GM11168 (cell line): Measurements from ENCODE around the gene FBXL14.

ENCODE experiments used
- in situ Hi-C: fragments of 300-500 bp; cut with MboI; formaldehyde crosslinking; loops from one replicate; pipeline ENCODE4 v1.12.0; 2022; ENCODE audit warnings: low sequenced_read_pairs; ENCODE audit not compliant: unreplicated experiment

FBXL14 gene, protein sequence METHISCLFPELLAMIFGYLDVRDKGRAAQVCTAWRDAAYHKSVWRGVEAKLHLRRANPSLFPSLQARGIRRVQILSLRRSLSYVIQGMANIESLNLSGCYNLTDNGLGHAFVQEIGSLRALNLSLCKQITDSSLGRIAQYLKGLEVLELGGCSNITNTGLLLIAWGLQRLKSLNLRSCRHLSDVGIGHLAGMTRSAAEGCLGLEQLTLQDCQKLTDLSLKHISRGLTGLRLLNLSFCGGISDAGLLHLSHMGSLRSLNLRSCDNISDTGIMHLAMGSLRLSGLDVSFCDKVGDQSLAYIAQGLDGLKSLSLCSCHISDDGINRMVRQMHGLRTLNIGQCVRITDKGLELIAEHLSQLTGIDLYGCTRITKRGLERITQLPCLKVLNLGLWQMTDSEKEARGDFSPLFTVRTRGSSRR

GRCh38 chr12:1594261-1595025, at the start of gene FBXL14:
FBXL14 (minus strand) TSS chr12:1594581; CDS start chr12:1594066, 515 bp downstream.
- in situ Hi-C loops = no loop called here

DNA sequence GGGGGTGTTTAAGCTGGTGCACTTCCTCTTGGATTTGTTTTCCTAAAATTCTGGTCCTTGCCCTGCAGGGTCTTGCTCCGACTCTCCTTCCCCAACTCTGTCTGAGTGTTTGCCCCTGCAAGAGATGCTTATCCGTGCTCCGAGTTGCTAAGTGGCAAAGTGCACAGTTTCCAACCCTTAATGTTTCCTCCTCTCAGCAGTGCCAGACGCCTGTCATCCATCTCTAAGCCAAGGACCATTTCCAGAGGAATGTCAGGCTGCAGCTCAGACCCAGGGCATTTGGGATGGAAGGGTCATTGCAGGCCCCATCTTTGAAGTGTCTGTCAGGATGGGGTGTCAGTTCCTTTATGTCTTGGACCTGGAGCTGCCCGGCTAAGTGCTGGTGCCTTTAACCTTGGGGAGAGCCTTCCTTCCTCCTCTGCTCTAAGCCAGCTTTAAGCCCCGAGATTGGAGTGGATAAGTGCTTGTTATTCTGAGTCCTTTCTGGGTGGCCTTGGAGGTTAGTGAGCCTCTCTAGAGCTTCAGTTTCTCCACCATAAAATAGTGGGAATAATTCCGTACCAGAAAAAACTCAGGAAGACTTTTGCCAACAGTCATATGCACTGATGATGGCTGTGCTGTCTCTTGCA, 49.6 kb upstream of the FBXL14 start:
- in situ Hi-C loops = no loop called here

GRCh38 chr12:1643043-1643442, 48.7 kb upstream of the FBXL14 start:
- in situ Hi-C loops = no loop called here

GRCh38 chr12:1642513-1642912, 48.1 kb upstream of the FBXL14 start:
- in situ Hi-C loops = no loop called here

DNA sequence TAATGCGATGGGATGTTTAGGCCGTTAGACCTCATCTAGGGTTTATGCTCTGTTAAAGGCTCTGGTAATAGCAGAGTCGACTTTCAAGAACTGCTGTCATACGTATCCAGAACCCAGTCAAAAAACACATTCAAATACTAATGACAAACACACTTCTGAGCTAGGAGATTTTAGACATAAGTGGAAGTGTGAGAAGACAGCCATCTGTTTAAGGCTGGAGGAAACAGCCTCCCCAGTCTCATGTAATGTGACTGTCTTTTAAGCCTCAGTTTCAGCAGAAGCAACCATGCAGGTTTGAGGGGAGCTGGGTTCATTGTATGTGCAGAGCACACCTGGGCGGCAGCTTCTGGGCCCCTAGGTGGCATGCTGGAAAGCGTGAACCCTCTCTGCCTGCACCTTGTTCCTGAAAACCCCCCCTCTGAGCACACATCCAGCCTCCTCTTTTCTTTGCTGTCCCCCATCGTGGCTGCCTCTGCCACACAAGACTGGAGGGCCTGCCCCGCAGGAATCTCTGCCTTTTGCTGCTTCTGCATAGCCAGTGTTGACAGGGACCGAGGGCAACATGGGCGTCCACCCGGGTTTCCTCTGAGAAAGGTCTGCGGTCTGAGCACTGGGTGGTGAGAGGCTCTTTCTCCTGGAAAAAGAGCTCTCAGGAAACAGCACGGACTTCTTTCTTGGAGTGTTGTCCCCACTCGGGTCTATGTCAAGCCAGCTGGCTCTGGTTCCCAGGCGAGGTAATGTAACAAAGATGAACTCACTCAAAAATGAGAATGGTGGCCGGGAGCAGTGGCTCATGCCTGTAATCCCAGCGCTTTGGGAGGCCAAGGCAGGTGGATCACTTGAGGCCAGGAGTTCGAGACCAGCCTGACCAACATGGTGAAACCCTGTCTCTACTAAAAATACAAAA, 46.2 kb upstream of the FBXL14 start:
- in situ Hi-C loops = no loop called here

GRCh38 chr12:1639538-1639937, 45.2 kb upstream of the FBXL14 start:
- in situ Hi-C loops = no loop called here

- in situ Hi-C loops = no loop called here
Measured at GRCh38 chr12:1638203-1638602, 43.8 kb upstream of the FBXL14 start.

- in situ Hi-C loops = no loop called here
Measured at GRCh38 chr12:1635301-1636095, 41.1 kb upstream of the FBXL14 start.

DNA sequence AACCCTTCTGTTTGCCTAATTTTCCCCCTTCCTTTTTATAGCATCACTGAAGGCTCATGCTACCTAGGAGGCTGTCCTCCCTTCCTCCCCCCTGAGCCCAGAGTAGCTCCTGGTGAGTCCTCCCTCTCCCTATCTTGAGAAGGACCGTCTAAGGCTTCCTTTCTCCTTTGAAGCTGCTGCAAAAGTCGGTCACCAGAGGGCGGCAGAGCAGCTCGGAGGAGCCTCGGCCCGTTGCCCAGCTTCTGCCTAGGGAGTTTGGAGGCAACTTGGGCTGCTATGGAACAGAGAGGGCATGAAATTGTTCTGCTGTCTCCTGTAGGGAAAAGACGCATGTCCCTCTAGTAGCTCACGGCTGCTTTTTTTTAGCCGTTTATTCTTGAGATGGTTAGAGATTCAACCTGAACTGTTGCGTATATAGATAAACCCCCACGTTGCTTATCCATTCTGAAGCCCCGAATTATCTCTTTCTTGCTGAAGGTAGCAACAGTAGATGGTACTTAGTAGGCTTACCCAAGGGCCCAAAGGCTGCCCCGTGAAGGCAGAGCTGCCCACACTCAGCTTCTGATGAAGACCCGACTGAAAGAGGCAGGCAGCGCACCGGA, 40.3 kb upstream of the FBXL14 start:
- in situ Hi-C loops = no loop called here

GRCh38 chr12:1634149-1634548, 39.8 kb upstream of the FBXL14 start:
- in situ Hi-C loops = no loop called here

GRCh38 chr12:1633459-1633858, 39.1 kb upstream of the FBXL14 start:
- in situ Hi-C loops = no loop called here

DNA sequence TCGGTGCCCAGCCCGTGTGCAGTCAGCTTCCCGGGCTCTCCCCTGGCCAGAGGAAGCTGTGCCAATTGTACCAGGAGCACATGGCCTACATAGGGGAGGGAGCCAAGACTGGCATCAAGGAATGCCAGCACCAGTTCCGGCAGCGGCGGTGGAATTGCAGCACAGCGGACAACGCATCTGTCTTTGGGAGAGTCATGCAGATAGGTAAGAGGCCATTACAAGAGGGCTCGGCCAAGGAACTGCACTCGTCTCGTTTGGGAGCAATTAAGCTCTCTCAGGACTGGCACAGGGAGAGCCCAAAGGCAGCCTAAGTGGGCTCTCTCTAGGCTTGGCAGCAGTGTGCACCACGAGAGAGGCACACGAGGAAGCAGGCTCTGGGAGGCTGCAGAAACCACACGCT, 38.3 kb upstream of the FBXL14 start:
- in situ Hi-C loops = no loop called here

GRCh38 chr12:1630827-1631591, 36.6 kb upstream of the FBXL14 start:
- in situ Hi-C loops = no loop called here

DNA sequence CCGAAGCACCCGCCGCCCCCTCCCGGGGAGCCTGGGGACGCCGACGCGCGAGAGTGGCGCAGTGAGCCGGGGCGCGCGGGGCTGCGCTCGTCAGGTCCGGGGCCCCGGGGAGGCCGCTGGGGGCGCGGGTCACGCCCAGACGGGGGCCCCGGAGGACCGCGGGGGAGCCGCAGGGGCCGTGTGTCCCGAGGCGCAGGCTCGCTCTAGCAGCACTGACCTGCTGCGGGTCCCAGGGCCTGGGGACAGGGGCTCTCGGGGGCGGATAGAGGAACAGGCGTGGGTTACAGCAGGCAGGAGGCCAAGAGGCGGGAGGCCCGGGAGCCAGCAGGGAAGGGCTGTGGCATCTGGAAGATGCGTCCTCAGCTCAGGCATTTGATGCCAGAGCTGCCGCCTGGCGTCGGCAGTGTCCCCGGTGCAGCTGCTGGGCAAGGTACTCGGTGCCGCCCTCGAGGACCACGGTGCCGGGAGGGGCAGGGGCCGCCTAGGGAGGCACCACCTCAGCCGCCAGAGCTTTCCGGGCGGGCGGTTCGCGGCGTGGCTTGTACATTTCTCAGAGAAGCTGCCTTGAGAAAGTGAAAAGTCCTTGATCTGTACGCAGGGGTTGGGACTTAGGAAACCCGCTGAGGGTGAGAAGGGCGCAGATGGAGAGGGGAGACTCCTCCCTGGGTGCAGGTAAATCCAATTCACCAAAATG, 35.9 kb upstream of the FBXL14 start:
- in situ Hi-C loops = no loop called here

- in situ Hi-C loops = no loop called here
Measured at GRCh38 chr12:1629338-1630132, 35.2 kb upstream of the FBXL14 start.

DNA sequence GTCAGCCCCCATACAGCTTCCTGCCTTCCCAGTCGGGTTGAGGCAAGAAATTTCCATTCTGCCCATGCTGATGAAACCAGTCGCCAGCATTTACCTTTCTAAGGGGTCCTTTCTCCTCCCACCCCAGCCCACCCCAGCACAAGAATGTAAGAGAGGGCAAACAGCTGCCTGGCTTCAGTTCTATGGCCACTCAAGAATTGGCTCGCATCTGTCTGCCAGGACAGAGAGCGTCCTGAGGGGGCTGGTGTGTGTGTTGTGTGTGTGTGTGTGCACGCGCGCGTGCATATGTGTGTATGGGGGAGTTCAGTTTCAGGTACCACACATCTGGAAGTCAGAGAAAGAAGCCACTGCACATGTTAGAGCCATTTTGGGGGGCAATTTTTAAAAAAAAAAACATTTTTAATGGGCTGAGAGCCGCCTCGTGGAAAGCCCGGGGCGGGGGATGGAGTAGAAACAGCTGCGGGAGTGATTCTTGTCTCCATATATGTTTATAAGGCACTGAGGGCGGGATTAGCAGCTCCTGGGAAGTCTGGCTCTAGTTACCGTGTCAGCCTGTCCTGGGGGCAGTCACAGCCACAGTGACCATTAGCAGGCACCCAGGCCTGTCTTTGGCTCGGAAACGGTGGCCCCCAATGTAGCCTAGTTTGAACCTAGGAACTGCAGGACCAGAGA, 34.4 kb upstream of the FBXL14 start, which contains the start of gene WNT5B:
Gene WNT5B, plus strand, starts transcription at position 566 of the 672 bp plus-strand sequence. CDS start 2,124 bp downstream, outside the sequence.
- in situ Hi-C loops = no loop called here
